ENCODE data around the gene CRYGA.

GRCh38 chr2:208204166-208204565 is 40.8 kb upstream of the CRYGA start:
- no peak for TF ChIP-seq POLR2A (IDR thresholded peaks at IDR 0.05; ENCODE audit: low read depth, low read length)
- no peak for TF ChIP-seq POLR2AphosphoS5 (IDR thresholded peaks at IDR 0.05; ENCODE audit: low read depth, low read length)
- TF ChIP-seq TAF1 (IDR thresholded peaks at IDR 0.05; ENCODE audit: low read depth, low read length), result no peak
- no peak for TF ChIP-seq PAX5 (IDR thresholded peaks at IDR 0.05; ENCODE audit: insufficient read depth, low read length, severe bottlenecking)
- no peak for TF ChIP-seq SPI1 (IDR thresholded peaks at IDR 0.05; ENCODE audit: low read depth, low read length)
- TF ChIP-seq POU2F2 (IDR thresholded peaks at IDR 0.05; ENCODE audit: low read depth, low read length), result no peak
